Mammary epithelial cell (primary cell): ENCODE measurements around the gene ACSF3.

ENCODE experiments used
- CTCF ChIP-seq, 2 donors: IDR thresholded peaks in 1 of 2; conservative IDR thresholded peaks in 1 of 2; 2 replicates each; pipeline ENCODE4 v1.5.1; 2011 to 2012; ENCODE audit warnings: inconsistent platforms in 2 of 2, low read length in 2 of 2, mild to moderate bottlenecking in 2 of 2, control low read depth in 1 of 2, low read depth in 1 of 2; ENCODE audit not compliant: insufficient read depth in 1 of 2; ENCODE audit errors: extremely low read depth in 1 of 2
- EZH2 ChIP-seq: IDR thresholded peaks from 2 replicates; pipeline ENCODE4 v1.6.1; 2012; ENCODE audit warnings: low read length, inconsistent platforms, borderline replicate concordance

- TF ChIP-seq CTCF (conservative IDR thresholded peaks at IDR 0.05 in 1 of 2, IDR thresholded peaks at IDR 0.05 in 1 of 2; ENCODE audit: extremely low read depth in 1 of 2, insufficient read depth in 1 of 2, low read depth in 1 of 2, low read length in 2 of 2) (no peak), EZH2 (no peak)
These were observed 37.1 kb upstream of the ACSF3 start for GRCh38 chr16:89056592-89056991.
